ENCODE data around the gene RPUSD2.
A peak's percentile ranks its signal among the peaks of the same experiment; 100 is the strongest.
"Not testable (repeated sequence)": the region's sequence is repeated elsewhere in the genome, so short reads cannot be mapped to it uniquely, and the experiment has no call there.

RPUSD2 gene

GRCh38 chr15:40563426-40563825 lies 5.7 kb upstream of the RPUSD2 start:
- H3K4me3 ChIP-seq (ENCODE audit: low read depth, low read length): no peak overlapping the region
- in situ Hi-C loops (cut with HindIII; ENCODE audit: low sequenced_read_pairs): no loop called here
- DNase-seq (ENCODE audit: low read depth): no peak
- TF ChIP-seq CTCF (IDR thresholded peaks at IDR 0.05; ENCODE audit: low read depth, low read length, missing control alignments): no peak

GRCh38 chr15:40564591-40565332 lies 4.3 kb upstream of the RPUSD2 start, which contains the start of gene CCDC32:
CCDC32 (minus strand) TSS chr15:40565042; CDS start chr15:40563015, 2,027 bp downstream.
- in situ Hi-C loops (cut with HindIII; ENCODE audit: low sequenced_read_pairs): no loop called here
- peak within 1 kb of the TSS; percentile 90 for H3K4me3 ChIP-seq (ENCODE audit: low read depth, low read length)
- DNase-seq (ENCODE audit: low read depth): peak; percentile 97
- TF ChIP-seq CTCF (IDR thresholded peaks at IDR 0.05; ENCODE audit: low read depth, low read length, missing control alignments): no peak

- in situ Hi-C loops (cut with HindIII; ENCODE audit: low sequenced_read_pairs): no loop called here
- DNase-seq (ENCODE audit: low read depth): no peak
- TF ChIP-seq CTCF (IDR thresholded peaks at IDR 0.05; ENCODE audit: low read depth, low read length, missing control alignments): no peak
- H3K4me3 ChIP-seq (ENCODE audit: low read depth, low read length): peak overlapping the region; percentile 90
These were observed 3.5 kb upstream of the RPUSD2 start for GRCh38 chr15:40565333-40566238.

- DNase-seq (ENCODE audit: low read depth): no peak
- peak; percentile 24 for TF ChIP-seq CTCF (IDR thresholded peaks at IDR 0.05; ENCODE audit: low read depth, low read length, missing control alignments)
- in situ Hi-C loops (cut with HindIII; ENCODE audit: low sequenced_read_pairs): no loop called here
- H3K4me3 ChIP-seq (ENCODE audit: low read depth, low read length): no peak overlapping the region
These were observed 2.0 kb upstream of the RPUSD2 start for GRCh38 chr15:40567111-40567510.

GRCh38 chr15:40575113-40575512 lies 6.0 kb downstream of the RPUSD2 start:
- no peak for DNase-seq (ENCODE audit: low read depth)
- H3K4me3 ChIP-seq (ENCODE audit: low read depth, low read length): no peak overlapping the region
- in situ Hi-C loops (cut with HindIII; ENCODE audit: low sequenced_read_pairs): no loop called here
- TF ChIP-seq CTCF (IDR thresholded peaks at IDR 0.05; ENCODE audit: low read depth, low read length, missing control alignments): no peak

GRCh38 chr15:40576914-40577313 lies 7.8 kb downstream of the RPUSD2 start:
- H3K4me3 ChIP-seq (ENCODE audit: low read depth, low read length); in situ Hi-C loops (cut with HindIII; ENCODE audit: low sequenced_read_pairs); DNase-seq (ENCODE audit: low read depth): not testable (repeated sequence)

- in situ Hi-C loops (cut with HindIII; ENCODE audit: low sequenced_read_pairs): no loop called here
- DNase-seq (ENCODE audit: low read depth): no peak
- no peak overlapping the region for H3K4me3 ChIP-seq (ENCODE audit: low read depth, low read length)
- no peak for TF ChIP-seq CTCF (IDR thresholded peaks at IDR 0.05; ENCODE audit: low read depth, low read length, missing control alignments)
These were observed 9.8 kb downstream of the RPUSD2 start for GRCh38 chr15:40578892-40579291.

- H3K4me3 ChIP-seq (ENCODE audit: low read depth, low read length); in situ Hi-C loops (cut with HindIII; ENCODE audit: low sequenced_read_pairs); DNase-seq (ENCODE audit: low read depth): not testable (repeated sequence)
These were observed 12.7 kb downstream of the RPUSD2 start for GRCh38 chr15:40581796-40582195.
